ENCODE measurements around the gene ELF3.
"Not testable (repeated sequence)": the region's sequence is repeated elsewhere in the genome, so short reads cannot be mapped to it uniquely, and the experiment has no call there.

ELF3 gene

DNA sequence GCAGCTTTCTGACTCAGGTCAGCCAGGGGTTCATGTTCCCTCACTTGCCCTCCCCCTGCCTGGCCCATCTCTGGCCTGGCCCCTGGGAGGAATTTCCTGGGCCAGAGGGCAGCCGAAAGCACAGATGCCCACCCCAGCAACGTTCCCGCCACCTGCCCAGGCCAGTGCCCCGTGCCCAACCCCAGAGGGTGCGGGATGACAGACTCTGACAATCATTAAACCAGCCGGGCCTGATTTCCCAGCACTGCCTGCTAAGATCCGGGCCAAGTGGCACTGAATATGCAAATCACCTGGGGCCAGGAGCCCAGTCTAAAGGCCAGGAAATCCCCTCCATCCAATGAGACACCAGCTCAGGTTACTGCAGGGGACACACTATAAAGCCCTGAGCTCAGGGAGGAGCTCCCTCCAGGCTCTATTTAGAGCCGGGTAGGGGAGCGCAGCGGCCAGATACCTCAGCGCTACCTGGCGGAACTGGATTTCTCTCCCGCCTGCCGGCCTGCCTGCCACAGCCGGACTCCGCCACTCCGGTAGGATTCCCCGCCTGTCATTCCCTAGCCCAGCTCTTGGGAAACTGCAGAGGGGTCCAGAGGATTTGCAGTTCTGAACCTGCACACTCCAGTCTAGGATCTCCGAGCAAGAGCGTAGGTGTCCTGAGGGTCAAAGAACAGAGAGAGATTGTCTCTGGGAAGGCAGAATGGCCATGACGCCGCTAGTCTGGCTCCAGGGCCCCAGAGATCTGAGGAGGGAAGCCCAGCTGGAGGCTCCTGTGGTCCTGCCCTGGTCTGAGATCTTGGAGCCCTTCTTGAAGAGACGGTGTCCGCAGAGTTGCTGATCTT lies at the start of gene ELF3:
ELF3 (plus strand) TSS at position 408 of the 836 bp plus-strand sequence. CDS start 550 bp downstream, outside the sequence.
- DNase-seq, result no peak

DNA sequence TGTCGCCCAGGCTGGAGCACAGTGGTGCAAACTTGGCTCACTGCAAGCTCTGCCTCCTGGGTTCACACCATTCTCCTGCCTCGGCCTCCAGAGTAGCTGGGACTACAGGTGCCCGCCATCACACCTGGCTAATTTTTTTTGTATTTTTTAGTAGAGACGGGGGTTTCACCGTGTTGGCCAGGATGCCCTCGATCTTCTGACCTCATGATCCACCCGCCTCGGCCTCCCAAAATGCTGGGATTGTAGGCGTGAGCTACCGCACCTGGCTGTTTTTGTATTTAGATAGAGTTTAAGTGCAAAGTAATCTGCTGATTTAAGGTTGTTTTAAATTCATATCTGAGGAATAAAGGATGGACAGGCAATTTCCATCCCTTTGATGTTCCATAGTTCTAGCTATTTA lies 48.0 kb upstream of the ELF3 start:
- not testable (repeated sequence) for DNase-seq

DNA sequence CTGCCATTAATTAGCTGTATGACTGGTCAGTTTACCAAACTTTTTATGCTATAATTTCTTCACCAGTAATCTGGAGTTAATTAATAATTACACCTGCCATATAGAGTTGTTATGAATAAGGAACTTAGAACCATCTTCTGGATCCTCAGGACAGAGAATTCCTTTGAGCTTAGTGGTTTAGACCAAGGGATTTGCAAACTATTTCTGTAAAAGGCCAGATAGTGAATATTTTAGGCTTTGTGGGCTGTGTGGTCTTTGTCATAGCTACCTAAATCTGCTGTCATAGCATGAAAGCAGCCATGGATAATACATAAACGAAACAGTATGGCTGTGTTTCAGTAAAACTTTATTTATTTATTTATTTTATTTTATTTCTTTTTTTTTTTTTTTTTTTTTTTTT lies 46.1 kb upstream of the ELF3 start:
- no peak for DNase-seq

GRCh38 chr1:201966171-201966570 lies 44.2 kb upstream of the ELF3 start:
- DNase-seq, result no peak

- DNase-seq, result no peak
Observed at GRCh38 chr1:201968202-201968925, 42.0 kb upstream of the ELF3 start.

- DNase-seq, result no peak
Observed at GRCh38 chr1:201970334-201971159, 39.8 kb upstream of the ELF3 start.

- DNase-seq, result peak in 1 of 2 experiments; percentile 63
Observed at GRCh38 chr1:201982082-201982622, 28.2 kb upstream of the ELF3 start.

DNA sequence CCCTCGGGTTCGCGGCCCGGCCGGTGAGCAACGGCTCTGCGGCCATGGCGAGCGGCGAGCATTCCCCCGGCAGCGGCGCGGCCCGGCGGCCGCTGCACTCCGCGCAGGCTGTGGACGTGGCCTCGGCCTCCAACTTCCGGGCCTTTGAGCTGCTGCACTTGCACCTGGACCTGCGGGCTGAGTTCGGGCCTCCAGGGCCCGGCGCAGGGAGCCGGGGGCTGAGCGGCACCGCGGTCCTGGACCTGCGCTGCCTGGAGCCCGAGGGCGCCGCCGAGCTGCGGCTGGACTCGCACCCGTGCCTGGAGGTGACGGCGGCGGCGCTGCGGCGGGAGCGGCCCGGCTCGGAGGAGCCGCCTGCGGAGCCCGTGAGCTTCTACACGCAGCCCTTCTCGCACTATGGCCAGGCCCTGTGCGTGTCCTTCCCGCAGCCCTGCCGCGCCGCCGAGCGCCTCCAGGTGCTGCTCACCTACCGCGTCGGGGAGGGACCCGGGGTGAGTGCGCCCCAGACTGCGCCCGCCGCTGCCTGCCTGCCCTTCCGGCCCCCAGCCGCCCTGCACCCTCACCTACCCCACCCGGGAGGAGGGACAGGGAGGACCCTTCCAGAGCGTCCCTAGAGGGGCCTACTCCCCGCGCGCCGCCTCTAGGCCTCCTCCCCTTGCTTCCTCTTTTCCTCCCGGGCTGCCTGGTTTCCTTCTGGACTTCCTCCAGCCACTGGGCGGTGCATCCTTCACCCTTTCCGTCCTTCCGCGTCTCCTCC lies 27.6 kb upstream of the ELF3 start, which contains the start of gene RNPEP:
RNPEP (plus strand) TSS at position 26 of the 757 bp plus-strand sequence; CDS start at position 45, 19 bp downstream.
- peak; percentile 48 to 69 for DNase-seq

GRCh38 chr1:201983380-201983805 lies 27.0 kb upstream of the ELF3 start:
- DNase-seq, result no peak

GRCh38 chr1:201984446-201984845 lies 25.9 kb upstream of the ELF3 start:
- no peak for DNase-seq

DNA sequence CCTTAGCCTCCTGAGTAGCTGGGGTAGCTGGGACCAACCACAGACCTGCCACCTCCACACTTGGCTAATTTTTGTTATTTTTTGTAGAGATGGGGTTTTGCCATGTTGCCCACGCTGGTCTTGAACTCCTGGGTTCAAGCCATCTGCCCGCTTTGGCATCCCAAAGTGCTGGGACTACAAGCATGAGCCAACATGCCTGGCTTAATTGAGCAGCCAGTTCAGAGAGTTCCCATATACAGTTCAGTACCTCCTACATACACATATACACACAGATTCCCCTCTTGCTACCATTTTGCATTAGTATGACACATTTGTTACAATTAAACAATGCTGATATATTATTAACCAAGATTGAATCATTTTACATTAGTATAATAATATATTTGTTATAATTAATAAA lies 25.0 kb upstream of the ELF3 start:
- peak in 1 of 2 experiments; percentile 29 for DNase-seq

DNA sequence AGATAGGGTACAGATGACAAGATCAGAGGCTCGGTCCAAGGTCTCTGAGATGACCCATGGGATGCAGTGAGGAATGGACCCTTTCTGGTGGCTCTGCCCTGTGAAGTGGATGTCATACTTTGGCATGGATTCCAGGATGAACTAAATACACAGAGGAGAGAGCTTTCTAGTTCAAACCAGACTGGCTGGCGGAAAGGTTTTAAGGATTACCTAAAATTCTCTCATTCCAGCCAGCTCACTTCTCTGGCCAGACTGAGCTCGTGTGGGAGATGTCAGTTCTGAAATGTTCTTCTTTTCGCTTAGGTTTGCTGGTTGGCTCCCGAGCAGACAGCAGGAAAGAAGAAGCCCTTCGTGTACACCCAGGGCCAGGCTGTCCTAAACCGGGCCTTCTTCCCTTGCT lies 21.8 kb upstream of the ELF3 start:
- no peak for DNase-seq

GRCh38 chr1:201989354-201990128 lies 20.8 kb upstream of the ELF3 start:
- DNase-seq, result no peak

DNA sequence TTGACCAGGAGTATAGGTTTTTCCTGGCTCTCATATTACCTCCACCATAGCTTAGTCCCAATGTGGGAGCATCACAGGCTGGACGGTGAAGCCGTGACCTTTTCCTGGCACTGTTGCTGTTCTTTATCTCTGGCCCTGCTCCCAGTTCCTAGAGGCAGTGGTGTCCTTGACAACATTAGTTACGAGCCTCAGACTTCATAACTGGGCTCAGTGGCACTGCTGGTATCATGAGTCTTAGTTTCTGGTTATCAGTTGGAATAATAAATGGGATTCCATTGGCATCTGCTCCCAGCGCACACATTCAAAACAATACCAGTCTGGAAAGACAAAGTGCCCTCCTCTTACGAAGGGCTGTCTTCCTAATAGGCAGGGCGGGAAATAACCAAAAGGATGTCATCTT lies 20.0 kb upstream of the ELF3 start:
- no peak for DNase-seq

DNA sequence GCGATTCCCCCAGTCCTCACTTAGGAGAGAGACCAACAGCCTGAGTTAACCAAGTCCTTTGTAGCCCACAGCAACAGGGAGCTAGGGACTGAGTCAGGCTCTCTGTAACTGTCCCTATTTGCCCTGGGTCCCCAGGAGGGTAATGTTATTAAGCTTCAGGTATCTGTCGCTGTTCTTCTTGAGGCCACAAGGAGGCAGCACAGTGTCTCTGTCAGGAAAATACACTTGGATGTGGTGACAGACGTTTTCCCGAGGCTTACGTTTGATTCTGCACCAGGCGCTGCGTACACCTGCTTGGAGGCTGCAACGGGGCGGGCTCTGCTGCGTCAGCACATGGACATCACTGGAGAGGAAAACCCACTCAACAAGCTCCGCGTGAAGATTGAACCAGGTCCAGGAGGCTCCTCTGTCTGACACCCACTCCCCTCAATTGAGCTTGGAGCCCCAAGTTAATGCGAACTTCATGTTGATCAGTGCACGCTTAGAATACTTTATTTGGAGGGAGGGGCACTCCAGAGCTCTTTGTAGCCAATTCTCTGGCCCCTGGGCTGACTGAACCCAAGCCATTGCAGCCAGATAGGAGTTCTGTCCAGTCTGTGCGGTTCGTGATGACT lies 10.7 kb upstream of the ELF3 start:
- DNase-seq, result peak; percentile 7 to 42

DNA sequence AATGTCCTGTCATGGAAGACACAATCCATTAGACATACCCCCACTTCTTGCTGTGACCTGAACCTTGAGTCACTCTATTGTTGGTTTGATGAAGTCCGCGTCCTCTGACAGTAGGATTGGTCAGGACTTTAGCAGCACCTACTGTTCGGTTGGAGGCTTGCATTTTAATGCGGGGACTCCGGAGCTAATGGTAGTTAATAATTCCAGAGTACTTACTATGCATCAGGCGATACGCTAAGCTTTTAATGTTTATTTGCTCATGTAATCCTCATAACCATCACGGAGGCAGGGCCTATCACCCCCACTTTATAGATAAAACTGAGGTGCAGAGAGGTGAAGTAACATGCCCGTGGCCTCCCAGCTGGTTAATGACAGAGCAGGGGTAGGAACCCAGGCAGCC lies 7.9 kb upstream of the ELF3 start:
- DNase-seq, result no peak

DNA sequence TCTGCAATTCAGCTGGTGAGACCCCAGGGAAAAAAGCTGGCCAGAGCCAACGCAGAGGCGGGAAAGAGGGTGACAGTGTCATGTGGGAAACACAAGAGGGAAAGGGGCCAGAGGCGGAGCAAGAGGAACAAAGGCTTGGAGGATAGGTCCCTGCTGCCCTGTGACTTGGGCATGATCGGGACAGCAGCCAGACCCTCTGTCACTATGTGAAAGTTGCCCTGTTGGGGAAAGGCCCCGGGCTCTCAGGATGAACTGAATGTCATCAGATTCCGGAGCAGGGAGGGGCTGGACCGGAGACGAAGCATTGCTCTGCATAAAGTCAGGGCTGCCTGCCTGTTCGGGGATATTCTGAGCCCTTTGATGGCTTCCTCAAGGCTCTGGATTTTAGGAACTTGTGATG lies 5.7 kb upstream of the ELF3 start:
- no peak for DNase-seq

GRCh38 chr1:202005958-202006357 lies 4.4 kb upstream of the ELF3 start:
- DNase-seq, result no peak

DNA sequence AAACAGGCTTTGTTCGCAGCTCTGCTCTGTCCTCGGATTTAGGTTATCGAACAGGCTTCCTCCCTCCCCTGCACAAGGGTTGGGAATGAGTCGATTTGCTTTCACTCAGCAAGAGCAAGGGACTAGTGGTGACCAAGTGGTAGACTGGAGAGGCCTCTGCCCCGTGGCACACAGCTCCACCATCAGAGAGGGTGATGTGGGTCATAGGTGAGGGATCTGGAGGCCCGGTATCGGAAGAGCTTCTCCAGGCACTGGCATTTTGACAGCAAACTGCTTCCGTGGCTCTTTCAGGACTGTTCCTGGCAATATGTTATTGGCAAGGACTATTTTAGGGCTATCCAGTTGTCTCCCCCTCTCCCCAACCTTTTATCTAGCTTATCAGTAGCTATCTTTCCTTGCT lies 3.1 kb upstream of the ELF3 start:
- no peak for DNase-seq

- no peak for DNase-seq
Observed at GRCh38 chr1:202007805-202008489, 2.4 kb upstream of the ELF3 start.

Data from NCI-H446 (cell line).